Stimulated activated CD8-positive, alpha-beta memory T cell treated with anti-CD3 and anti-CD28 coated beads, Interleukin-15, amount 100 ng/mL, for 1 hour (primary cell): ENCODE data around the gene YES1.
"Not testable (repeated sequence)": the region's sequence is repeated elsewhere in the genome, so short reads cannot be mapped to it uniquely, and the experiment has no call there.

ENCODE experiments used
- DNase-seq: peaks from one replicate; pipeline ENCODE4 v3.0.0-alpha.2; 2020; ENCODE audit warnings: low read depth

YES1 gene

DNA sequence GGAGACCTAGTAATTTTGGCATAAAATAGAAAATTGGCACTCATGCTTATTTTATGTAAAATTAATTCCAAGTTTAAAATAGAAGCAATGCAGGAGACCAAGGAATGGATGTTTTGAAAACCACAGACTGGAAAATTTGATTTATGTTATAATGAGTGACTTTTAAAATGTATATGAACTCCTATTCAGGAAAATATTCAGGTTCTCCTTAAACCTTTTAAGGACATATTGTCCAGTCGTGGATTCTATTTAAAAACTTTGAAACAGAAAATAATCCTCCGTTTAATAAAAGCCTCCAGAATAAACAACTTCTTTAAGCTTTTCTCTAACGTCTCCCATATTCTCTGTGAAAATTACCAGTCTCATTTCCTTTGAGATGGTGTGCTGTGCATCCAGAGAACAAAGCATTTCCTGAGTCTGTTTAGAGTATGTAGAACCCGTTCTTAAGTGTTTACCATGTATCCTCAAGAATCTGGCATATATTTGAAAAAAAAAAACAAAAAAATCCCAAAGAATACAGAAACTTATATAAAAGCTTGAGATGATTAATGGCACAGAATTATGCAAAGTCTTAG is 8.6 kb upstream of the YES1 start:
- no peak for DNase-seq

GRCh38 chr18:816869-817268 is 4.8 kb upstream of the YES1 start:
- no peak for DNase-seq

DNA sequence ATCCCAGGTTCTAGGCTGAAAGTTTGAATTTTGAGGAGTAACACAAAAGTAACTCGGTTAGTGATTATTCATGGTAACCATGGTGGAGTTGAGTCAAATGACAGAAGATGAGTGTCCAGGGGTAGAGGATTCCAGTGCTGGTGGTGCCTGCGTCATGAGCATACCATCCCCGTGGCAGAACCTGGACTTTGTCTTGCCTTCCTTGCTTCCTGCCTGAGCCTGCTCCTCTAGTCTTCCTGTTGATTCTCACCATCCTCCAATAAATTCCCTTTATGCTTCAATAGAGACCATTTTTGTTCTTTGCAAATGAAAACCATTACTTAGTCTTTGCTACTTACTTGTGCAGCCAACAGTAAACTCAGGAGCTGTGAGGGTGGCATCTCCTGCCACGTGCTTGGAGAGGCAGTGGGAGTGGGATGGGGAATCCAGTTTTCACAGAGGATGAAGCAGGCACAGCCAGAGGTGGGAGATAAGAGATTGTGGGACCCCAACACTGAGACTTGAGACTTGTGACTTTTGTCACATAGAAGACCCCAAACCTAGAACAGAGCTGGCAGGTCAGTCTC is 4.1 kb upstream of the YES1 start:
- DNase-seq, result no peak

GRCh38 chr18:815353-815752 is 3.3 kb upstream of the YES1 start:
- DNase-seq, result no peak

- DNase-seq, result no peak
These were observed 2.5 kb upstream of the YES1 start for GRCh38 chr18:814300-815084.

- DNase-seq, result peak; percentile 39
These were observed 1.4 kb upstream of the YES1 start for GRCh38 chr18:813172-814071.

DNA sequence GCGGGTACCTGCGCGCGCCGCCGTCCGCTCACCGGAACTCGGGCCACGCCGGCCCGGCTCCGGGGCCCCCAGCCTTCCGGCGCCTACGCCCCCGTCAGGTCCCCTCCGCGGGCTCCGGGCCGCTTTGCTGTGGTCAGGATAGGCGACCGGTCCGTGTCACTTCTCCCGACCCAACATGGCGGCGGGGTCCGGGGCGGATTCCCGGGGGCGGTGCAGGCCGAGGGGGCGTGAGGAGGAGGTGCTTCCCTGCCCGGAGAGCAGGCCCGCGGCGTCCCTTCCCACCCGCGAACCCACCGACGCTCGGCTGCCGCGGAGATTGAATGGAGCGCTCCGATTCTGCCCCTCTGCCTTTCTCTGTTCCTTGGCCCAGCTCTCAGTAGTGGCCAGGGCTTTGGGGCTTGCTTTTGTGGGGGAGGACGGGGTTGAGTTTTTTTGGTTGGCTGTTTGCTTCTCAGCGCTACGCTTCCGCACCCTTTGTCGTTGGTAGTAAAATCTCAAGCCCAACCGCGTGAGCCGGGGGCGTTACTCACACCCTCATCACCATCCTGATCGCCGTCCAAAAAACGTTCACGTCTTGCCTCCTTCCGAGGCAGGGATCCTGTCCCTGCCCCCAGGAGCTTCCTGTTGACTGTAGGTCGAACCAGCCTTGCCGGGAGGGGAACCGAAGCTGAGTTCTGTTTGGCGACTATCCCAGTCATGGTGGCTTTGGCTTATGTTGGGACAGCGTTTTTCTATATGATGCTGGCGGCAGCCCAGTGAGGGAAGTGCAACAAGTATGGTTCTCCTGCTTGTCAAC is 532 bp upstream of the YES1 start:
- peak; percentile 62 for DNase-seq

- no peak for DNase-seq
These were observed 705 bp downstream of the YES1 start for GRCh38 chr18:811182-811891.

GRCh38 chr18:809985-810642 is 1.9 kb downstream of the YES1 start:
- DNase-seq, result no peak

- DNase-seq, result not testable (repeated sequence)
These were observed 2.8 kb downstream of the YES1 start for GRCh38 chr18:809228-809627.

DNA sequence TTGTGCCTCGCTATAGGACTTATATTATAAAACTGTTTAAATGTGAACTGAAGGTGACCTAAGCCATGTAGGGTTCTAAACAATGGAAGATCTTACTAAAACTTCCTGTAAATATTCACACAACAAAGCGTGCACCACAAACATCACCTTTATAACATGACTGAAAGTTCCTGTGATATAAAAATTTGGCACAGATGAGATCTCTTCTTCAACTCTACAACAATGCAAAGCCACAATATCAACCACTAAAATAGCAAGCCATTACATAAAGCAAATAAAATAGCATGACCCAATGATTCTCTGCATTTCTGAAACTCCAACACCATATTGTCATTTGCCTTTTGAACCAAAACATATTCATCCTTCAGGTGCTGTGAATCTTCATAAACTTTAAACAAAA is 3.5 kb downstream of the YES1 start:
- DNase-seq, result no peak

DNA sequence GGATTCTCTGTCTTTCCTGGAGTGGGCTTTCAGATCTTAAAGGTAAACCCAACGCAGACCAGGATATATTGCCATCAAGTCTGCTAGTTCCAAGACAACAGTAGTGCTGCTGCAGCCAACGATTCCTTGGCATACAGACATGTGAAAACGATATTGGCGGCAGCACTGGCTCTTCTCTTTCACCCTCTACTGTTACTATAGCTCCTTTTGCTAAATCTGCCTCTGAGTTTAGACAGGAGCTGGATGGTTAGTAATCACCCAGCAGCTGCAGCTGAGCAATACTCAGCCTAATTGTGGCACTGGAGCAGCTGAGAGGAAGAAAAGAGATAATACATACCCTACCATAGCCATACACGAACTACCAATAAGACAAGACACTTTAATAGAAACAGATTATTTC is 4.0 kb downstream of the YES1 start:
- no peak for DNase-seq

DNA sequence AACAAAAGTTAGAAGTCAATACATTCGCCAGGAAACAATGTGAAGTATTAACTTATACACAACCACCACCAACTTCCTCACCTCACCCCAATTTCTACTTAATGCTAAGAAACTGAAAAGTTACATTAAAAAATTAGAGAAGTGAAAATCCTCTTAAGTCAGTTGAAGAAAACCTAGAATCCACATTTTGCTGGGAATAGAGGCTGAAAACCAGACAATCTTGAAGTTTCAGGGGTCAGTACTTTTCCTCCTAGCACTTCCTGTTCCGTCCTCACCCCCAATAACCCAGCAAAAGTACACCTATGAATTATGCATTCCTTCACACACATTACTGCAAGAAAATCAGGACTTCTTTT is 6.3 kb downstream of the YES1 start:
- DNase-seq, result no peak

DNA sequence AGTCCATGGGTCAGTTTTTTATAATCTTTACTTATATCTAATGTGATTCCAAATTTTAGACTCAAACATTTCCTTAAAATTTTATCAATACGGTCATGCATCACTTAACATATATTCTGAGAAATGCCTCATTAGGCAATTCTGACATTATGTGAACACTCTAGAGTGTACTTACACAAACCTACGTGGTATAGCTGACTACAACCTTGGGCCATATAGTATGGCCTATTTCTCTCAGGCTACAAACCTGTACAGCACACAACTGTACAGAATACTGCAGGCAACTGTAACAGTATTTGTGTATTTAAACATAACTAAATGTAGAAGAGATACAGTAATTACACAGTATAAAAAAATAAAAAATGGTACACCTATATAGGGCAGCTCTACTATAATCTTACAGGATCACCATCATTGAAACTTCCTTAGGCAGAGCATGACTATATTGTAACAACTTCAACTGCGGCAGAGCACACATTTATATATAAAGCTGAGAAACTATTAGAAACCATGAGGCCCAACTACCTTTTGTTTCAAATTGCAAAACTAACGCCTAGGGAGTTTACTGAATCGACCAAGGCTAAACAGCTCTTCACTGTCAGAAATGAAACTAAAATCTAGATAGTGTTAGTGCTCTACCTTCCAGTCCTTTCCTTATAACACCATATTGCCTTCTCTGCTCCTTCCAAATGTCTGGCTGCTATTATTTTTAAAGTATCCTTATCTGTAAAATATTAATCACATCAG is 6.9 kb downstream of the YES1 start:
- DNase-seq, result no peak

DNA sequence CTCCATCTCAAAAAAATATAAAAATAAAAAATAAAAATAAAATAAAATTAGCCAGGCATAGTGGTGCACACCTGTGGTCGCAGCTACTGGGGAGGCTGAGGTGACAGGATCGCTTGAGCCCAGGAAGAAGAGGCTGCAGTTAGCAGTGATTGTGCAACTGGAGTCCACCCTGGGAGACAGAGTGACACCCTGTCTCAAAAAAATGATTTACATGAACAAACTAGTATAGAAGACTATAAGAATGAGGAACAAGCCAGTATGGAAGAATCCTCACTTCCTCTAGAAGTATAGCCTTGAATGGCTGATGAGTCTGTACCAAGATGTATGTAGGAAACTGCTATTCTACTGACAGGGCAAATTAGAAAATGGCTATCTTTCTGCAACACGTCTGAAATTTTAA is 10.9 kb downstream of the YES1 start:
- DNase-seq, result no peak

- DNase-seq, result no peak
These were observed 12.1 kb downstream of the YES1 start for GRCh38 chr18:799943-800342.

DNA sequence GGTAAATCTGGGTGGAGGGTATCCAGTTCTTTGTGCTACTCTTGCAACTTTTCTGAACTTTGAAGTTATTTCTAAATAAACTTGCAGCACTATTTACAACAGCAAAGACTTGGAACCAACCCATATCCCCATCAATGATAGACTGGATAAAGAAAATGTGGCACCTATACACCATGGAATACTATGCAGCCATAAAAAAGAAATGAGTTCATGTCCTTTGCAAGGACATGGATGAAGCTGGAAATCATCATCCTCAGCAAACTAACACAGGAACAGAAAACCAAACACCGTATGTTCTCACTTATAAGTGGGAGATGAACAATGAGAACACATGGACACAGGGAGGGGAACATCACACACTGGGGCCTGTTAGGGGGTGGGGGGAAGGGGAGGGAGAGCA is 16.7 kb downstream of the YES1 start:
- DNase-seq, result not testable (repeated sequence)

- no peak for DNase-seq
These were observed 22.6 kb downstream of the YES1 start for GRCh38 chr18:789397-789796.

DNA sequence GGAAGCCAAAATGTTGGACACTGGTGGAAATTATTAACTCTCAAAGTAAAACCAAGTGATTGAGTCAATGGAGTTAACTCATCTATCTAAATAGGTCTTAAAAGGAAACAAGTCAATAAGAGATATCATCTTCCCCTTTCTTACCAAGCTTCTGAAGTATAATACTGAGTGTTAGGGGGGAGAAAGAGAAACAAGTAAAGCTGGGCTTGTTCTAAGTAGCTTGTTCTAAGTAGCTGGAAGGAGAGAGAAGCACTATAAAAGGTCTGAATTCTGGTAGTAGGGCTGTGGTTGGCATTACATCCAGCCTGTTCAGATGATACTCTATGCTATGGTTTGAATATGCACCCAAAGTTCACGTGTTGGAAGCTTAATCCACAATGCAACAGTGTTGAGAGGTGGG is 26.8 kb downstream of the YES1 start:
- DNase-seq, result no peak
